BE2C (cell line): ENCODE results near the gene UQCRQ.

Source experiments
- DNase-seq: peaks from one replicate; pipeline ENCODE4 v3.0.0-alpha.2; 2020
- H3K27me3 ChIP-seq: fragments of 250-450 bp; sonication (Bioruptor Pico); 2 replicates; pipeline ENCODE4 v1.5.1; 2020; ENCODE audit warnings: mild to moderate bottlenecking
- H3K36me3 ChIP-seq: fragments of 250-450 bp; sonication (Bioruptor Pico); 2 replicates; pipeline ENCODE4 v1.5.1; 2020; ENCODE audit warnings: mild to moderate bottlenecking
- H3K4me1 ChIP-seq: fragments of 250-450 bp; sonication (Bioruptor Pico); 2 replicates; pipeline ENCODE4 v1.5.1; 2020
- H3K4me3 ChIP-seq: 2 replicates; pipeline ENCODE4 v1.5.1; 2011; ENCODE audit warnings: low read depth, low read length
- H3K9me3 ChIP-seq: fragments of 250-450 bp; sonication (Bioruptor Pico); 2 replicates; pipeline ENCODE4 v1.5.1; 2020
- CTCF ChIP-seq: IDR thresholded peaks from 2 replicates; pipeline ENCODE4 v1.5.1; 2012; ENCODE audit warnings: mild to moderate bottlenecking, low read depth, low read length

UQCRQ gene

GRCh38 chr5:132839426-132840301 lies 26.8 kb upstream of the UQCRQ start:
- no peak for DNase-seq
- no peak for TF ChIP-seq CTCF
- Histone ChIP-seq H3K4me3 (no peak overlapping the region), H3K27me3 (no peaks in the 10 kb centered on the region), H3K9me3 (no peaks in the 10 kb centered on the region), H3K36me3 (no peaks in the 10 kb centered on the region), H3K4me1 (no peaks in the 10 kb centered on the region)

DNA sequence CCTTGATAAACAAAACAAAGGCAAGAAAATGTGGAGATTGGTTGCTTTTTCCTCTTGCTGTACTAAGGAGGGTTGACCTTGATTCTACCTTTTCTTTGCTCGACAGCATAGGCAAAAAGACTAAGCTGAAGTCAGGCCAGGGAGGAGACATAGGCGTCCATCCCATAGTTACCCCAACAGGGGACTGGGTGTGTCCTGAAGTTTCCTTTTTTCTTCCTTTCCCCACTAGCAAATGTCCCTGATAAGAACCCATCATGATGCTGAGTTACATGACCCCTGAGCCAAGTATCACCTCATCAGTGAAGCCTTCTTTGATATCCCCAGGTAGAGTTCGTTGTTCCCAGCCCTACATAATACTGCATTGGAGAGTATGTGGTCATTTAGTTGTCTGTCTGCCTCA lies 26.1 kb upstream of the UQCRQ start:
- DNase-seq: no peak
- no peaks in the 10 kb centered on the region for H3K9me3 ChIP-seq
- no peaks in the 10 kb centered on the region for H3K27me3 ChIP-seq
- H3K4me1 ChIP-seq: no peaks in the 10 kb centered on the region
- no peak overlapping the region for H3K4me3 ChIP-seq
- H3K36me3 ChIP-seq: no peaks in the 10 kb centered on the region
- TF ChIP-seq CTCF: no peak

DNA sequence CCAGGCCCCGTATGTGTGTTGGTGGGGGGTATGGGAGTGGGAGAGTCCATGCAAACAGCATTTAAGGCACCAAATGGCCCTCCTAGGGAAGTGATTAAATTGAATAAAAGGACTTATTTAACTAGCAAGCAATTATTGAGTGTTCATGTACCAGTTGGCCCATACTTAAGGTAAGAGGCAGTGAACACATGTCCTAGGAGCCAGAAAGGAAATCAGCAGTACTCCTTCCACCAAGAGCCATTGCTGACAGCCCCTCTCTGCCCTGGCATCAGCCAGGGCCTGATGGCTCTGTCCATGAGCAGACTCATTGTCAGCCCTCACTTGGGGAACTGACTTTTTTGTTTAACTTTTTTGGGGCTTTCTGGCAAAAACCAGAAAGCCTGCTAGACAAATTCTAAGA lies 25.5 kb upstream of the UQCRQ start:
- H3K27me3 ChIP-seq: no peaks in the 10 kb centered on the region
- no peaks in the 10 kb centered on the region for H3K36me3 ChIP-seq
- H3K4me1 ChIP-seq: no peaks in the 10 kb centered on the region
- DNase-seq: no peak
- no peak for TF ChIP-seq CTCF
- H3K4me3 ChIP-seq: no peak overlapping the region
- no peaks in the 10 kb centered on the region for H3K9me3 ChIP-seq

DNA sequence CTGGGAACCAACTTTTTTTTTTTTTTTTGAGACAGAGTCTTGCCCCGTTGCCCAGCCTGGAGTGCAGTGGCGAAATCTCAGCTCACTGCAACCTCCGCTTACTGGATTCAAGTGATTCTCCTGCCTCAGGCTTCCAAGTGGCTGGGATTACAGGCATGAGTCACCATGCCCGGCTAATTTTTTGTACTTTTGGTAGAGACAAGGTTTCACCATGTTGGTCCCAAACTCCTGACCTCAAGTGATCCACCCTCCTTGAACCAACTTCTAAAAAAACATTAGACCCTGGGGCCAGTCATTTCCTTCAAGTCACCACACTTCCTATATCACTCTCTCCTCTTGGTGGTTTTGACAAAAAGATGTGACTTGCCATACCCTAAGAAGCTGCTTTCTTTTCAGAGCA lies 25.1 kb upstream of the UQCRQ start:
- no peaks in the 10 kb centered on the region for H3K9me3 ChIP-seq
- no peaks in the 10 kb centered on the region for H3K36me3 ChIP-seq
- no peaks in the 10 kb centered on the region for H3K4me1 ChIP-seq
- TF ChIP-seq CTCF: no peak
- H3K4me3 ChIP-seq: no peak overlapping the region
- no peaks in the 10 kb centered on the region for H3K27me3 ChIP-seq
- DNase-seq: no peak

DNA sequence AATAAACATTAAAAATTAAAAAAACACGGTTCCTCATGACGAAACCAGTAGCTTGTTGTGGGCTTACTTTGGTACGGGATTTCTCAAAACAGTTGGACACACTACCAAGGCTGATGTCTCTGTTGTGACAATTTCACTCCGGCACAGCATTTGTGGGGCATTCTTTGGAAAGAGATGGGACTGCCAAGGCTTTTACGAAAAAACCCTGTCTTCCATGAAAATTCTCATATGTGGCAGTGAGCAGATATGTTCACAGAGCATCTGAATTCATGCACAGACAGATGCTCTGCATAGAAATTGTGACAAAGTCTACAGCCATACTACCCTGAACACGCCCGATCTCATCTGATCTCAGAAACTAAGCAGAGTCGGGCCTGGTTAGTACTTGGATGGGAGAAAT lies 18.2 kb upstream of the UQCRQ start:
- Histone ChIP-seq H3K27me3 (no peaks in the 10 kb centered on the region), H3K4me1 (no peaks in the 10 kb centered on the region), H3K36me3 (no peaks in the 10 kb centered on the region), H3K9me3 (no peaks in the 10 kb centered on the region), H3K4me3 (no peak overlapping the region)
- DNase-seq: no peak
- TF ChIP-seq CTCF: no peak

DNA sequence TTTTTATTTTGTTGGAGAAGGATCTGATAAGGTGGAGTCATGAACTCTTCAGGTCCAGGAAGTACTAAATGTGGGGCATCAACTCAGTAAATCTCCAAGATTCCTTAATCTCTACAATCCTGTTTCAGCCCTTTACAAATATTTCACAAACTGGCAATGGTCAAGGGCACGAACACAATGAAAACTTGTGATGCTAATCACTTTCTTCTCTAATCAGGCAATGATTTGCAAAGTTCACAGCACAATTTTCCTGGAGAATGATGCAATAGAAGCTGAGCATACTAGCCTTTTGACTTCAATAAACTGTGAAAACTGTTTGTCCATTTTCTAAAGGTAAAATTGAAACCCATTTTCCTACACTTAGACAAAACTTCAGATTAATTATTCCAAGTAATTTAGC lies 17.1 kb upstream of the UQCRQ start:
- DNase-seq: no peak
- H3K27me3 ChIP-seq: no peaks in the 10 kb centered on the region
- TF ChIP-seq CTCF: no peak
- no peaks in the 10 kb centered on the region for H3K9me3 ChIP-seq
- no peaks in the 10 kb centered on the region for H3K36me3 ChIP-seq
- no peak overlapping the region for H3K4me3 ChIP-seq
- H3K4me1 ChIP-seq: no peaks in the 10 kb centered on the region
